Measurements from ENCODE around the gene GIMAP1. TPM values are rescaled to one million over a fixed set of nuclear protein-coding genes. Genes with fewer than 3 reads are reported as not detected.

Gene GIMAP1
- total RNA-seq, 1 donor from 2014 or later, result not detected

DNA sequence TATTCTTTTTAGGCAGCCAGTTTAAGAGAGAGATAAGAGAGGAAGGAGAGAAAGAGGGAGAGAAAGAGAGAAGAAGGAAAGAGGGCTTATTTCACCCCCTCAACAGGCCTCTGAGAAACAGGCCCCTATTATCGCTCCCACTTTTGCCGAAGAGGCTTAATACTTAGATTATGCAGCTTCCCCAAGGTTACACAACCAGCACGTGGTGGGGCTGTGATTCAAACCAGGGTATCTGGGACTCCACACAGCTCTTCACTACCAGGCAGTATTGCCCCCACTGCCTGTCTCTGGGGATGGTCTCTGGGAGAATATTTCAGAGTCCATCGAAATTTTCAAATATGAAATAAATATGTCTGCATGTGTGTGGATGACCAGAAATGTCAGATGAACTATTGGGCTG, 3.0 kb downstream of the GIMAP1 start:
- Mint-ChIP-seq H3K4me1 (ENCODE audit: low read depth, unreplicated experiment) (no peaks in the 10 kb centered on the region), H3K27me3 (ENCODE audit: unreplicated experiment) (peaks cover 6% of the 10 kb centered on the region), H3K9me3 (ENCODE audit: unreplicated experiment) (no peaks in the 10 kb centered on the region), H3K36me3 (ENCODE audit: unreplicated experiment) (no peaks in the 10 kb centered on the region), H3K4me3 (ENCODE audit: unreplicated experiment) (no peak overlapping the region), H3K27ac (ENCODE audit: unreplicated experiment) (no peak overlapping the region)
- DNase-seq, result no peak
- TF ChIP-seq, protein P1, sequence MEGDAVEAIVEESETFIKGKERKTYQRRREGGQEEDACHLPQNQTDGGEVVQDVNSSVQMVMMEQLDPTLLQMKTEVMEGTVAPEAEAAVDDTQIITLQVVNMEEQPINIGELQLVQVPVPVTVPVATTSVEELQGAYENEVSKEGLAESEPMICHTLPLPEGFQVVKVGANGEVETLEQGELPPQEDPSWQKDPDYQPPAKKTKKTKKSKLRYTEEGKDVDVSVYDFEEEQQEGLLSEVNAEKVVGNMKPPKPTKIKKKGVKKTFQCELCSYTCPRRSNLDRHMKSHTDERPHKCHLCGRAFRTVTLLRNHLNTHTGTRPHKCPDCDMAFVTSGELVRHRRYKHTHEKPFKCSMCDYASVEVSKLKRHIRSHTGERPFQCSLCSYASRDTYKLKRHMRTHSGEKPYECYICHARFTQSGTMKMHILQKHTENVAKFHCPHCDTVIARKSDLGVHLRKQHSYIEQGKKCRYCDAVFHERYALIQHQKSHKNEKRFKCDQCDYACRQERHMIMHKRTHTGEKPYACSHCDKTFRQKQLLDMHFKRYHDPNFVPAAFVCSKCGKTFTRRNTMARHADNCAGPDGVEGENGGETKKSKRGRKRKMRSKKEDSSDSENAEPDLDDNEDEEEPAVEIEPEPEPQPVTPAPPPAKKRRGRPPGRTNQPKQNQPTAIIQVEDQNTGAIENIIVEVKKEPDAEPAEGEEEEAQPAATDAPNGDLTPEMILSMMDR (IDR thresholded peaks at IDR 0.05; ENCODE audit: partially characterized antibody, unreplicated experiment), result no peak

DNA sequence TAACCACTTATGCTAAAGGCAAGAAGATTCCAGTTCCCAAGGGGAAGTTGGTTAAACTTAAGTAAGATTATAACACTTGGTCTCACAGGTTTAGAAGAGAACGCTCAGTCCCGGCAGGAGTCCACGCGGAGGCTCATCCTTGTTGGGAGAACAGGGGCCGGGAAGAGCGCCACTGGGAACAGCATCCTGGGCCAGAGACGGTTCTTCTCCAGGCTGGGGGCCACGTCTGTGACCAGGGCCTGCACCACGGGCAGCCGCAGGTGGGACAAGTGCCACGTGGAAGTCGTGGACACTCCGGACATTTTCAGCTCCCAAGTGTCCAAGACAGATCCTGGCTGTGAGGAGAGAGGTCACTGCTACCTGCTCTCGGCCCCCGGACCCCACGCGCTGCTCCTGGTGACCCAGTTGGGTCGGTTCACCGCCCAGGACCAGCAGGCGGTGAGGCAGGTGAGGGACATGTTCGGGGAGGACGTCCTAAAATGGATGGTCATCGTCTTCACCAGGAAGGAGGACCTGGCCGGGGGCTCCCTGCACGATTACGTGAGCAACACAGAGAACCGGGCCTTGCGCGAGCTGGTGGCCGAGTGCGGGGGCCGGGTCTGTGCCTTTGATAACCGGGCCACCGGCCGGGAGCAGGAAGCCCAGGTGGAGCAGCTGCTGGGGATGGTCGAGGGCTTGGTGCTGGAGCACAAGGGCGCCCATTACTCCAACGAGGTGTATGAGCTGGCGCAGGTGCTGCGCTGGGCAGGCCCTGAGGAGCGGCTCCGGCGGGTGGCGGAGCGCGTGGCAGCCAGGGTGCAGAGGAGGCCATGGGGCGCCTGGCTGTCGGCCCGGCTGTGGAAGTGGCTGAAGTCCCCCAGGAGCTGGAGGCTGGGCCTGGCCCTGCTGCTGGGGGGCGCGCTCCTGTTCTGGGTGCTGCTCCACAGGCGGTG, 3.8 kb downstream of the GIMAP1 start:
- no peak overlapping the region for H3K4me3 Mint-ChIP-seq (ENCODE audit: unreplicated experiment)
- no peak overlapping the region for H3K27ac Mint-ChIP-seq (ENCODE audit: unreplicated experiment)
- H3K9me3 Mint-ChIP-seq (ENCODE audit: unreplicated experiment), result no peaks in the 10 kb centered on the region
- H3K27me3 Mint-ChIP-seq (ENCODE audit: unreplicated experiment), result peaks cover 7% of the 10 kb centered on the region
- no peaks in the 10 kb centered on the region for H3K36me3 Mint-ChIP-seq (ENCODE audit: unreplicated experiment)
- no peaks in the 10 kb centered on the region for H3K4me1 Mint-ChIP-seq (ENCODE audit: low read depth, unreplicated experiment)
- TF ChIP-seq, protein P1 (IDR thresholded peaks at IDR 0.05; ENCODE audit: partially characterized antibody, unreplicated experiment), result no peak
- DNase-seq, result no peak

DNA sequence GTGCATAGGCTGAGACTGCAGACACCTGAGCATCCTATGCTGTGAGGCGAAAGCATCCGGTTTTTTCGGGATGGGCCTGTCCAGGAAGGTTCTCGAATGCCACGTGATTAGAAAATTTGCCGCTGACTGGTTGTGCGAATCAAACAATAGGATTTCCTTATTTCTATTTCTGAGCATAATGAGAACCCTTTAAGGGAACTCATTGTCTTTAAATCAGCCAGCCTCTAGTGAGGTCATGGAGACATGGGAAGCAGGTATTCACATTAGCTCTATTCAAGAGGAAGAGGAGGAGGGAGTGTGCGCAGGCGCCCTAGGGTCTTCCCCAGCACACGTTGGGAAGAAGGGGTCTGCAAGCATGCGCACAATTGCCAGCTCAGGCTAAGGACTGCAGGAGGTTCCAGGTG, 5.6 kb downstream of the GIMAP1 start:
- Mint-ChIP-seq H3K9me3 (ENCODE audit: unreplicated experiment) (peaks cover 3% of the 10 kb centered on the region), H3K36me3 (ENCODE audit: unreplicated experiment) (no peaks in the 10 kb centered on the region), H3K27me3 (ENCODE audit: unreplicated experiment) (peaks cover 7% of the 10 kb centered on the region), H3K4me3 (ENCODE audit: unreplicated experiment) (no peak overlapping the region), H3K27ac (ENCODE audit: unreplicated experiment) (no peak overlapping the region), H3K4me1 (ENCODE audit: low read depth, unreplicated experiment) (no peaks in the 10 kb centered on the region)
- DNase-seq, result no peak
- TF ChIP-seq, protein P1 (IDR thresholded peaks at IDR 0.05; ENCODE audit: partially characterized antibody, unreplicated experiment), result no peak

DNA sequence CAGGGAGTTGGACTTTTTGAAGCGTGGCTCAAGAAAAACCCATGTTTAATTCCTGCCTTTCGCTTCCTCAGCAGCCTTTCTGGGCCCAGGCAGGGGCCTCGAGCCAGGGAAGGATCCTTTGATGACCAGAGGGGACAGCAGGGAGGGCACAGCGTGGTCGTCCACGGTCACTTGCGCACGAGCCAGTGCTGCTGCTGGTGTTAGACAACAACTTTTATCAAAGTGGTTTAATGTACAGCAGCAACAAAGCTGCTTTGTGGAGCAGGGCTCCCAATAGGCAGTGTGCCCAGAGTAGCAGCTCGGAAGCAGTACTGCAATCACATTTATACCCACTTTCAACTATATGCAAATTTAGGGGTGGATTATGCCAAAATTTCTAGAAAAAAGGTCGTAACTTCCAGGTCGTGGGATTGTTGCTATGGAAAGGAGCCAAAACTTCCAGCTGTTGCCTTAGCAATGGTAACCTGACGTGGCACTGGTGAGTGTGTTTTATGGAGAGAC, 6.1 kb downstream of the GIMAP1 start:
- no peak for DNase-seq

More for the DNA sequence above, 6.1 kb downstream of the GIMAP1 start:
- Mint-ChIP-seq H3K27ac (ENCODE audit: unreplicated experiment) (no peak overlapping the region), H3K4me3 (ENCODE audit: unreplicated experiment) (no peak overlapping the region), H3K36me3 (ENCODE audit: unreplicated experiment) (no peaks in the 10 kb centered on the region), H3K27me3 (ENCODE audit: unreplicated experiment) (peaks cover 7% of the 10 kb centered on the region), H3K9me3 (ENCODE audit: unreplicated experiment) (peaks cover 3% of the 10 kb centered on the region), H3K4me1 (ENCODE audit: low read depth, unreplicated experiment) (no peaks in the 10 kb centered on the region)
- TF ChIP-seq, protein P1 (IDR thresholded peaks at IDR 0.05; ENCODE audit: partially characterized antibody, unreplicated experiment), result no peak
